SW 1271 (cell line): ENCODE results near the gene CPN2.

Experiments used
- DNase-seq, 2 experiments: peaks; one replicate each; lab custom pipeline; 2025; lab: John Stamatoyannopoulos, UW

Gene CPN2

DNA sequence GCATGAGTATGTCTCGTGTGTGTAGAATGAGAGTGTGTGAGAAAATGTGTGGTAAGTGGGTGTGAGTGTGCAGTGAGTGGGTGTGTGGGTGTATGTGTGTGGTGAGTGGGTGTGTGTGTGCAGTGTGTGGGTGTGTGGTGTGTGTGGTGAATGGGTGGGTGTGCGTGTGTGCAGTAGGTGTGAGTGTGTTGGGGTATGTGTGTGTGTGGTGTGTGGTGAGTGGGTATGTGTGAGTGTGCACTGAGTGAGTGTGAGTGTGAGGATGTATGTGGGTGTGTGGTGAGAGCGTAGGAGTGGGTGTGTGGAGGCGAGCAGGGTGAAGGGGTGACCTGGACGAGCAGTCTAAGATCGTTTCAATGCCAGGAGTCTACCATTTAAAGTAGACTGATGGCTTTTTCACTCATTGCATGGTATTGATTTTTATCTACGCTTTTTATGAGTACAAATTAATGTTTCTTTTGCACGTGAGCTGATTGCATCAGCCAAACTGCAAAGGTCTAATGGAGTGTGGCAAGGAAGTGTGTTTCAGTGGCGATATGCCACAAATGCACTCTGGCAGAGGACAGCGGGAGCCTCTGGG, 1.6 kb upstream of the CPN2 start:
- DNase-seq: no peak

DNA sequence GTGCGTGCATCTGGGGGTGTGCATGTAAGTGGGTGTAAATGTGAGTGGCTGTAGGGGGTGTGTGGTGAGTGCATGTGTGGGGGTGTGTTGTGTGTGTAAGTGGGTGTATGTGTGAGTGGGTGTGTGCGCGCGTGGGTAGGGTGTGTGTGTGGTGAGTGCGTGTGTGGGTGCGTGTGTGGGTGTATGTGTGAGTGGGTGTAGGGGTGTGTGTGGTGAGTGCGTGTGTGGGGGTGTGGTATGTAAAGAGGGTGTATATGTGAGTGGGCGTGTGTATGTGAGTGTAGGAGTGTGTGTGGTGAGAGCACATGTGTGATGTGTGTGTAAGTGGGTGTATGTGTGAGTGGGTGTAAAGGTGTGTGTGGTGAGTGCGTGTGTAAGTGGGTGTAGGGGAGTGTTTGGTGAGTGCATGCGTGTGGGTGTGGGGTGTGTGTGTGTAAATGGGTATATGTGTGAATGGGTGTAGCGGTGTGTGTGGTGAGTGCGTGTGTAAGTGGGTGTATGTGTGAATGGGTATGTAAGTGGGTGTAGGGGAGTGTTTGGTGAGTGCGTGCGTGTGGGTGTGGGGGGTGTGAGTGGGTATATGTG, 916 bp upstream of the CPN2 start:
- no peak for DNase-seq

DNA sequence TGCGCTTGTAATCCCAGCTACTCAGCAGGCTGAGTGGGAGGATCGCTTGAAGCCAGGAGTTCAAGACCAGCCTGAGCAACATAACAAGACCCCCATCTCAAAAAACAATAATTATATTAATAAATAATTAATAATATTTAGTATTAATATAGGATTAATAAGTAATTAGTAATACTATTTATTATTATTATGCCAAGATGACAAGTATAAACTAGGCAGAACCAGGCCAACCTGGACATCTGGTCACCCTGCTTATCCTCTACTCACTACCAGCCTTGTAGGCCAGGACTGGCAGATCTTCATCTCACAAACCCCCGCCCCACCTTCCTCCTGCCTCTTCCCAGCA, 429 bp downstream of the CPN2 start:
- no peak for DNase-seq

DNA sequence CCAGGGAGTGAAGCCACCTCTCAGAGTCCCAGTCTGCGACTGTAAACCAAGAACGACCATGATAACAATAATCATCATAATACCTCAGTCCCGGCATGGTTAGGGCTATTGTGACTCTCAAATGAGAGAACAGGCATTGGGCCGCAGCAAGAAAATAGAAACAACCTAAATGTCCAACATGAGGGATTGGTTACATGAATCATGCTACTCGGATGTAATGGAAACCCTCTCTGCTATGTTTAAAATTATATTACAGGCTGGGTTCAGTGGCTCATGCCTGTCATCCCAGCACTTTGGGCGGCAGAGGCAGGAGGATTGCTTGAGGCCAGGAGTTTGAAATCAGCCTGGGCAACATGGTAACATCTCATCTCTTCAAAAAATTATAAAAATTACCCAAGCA, 2.8 kb downstream of the CPN2 start:
- no peak for DNase-seq

DNA sequence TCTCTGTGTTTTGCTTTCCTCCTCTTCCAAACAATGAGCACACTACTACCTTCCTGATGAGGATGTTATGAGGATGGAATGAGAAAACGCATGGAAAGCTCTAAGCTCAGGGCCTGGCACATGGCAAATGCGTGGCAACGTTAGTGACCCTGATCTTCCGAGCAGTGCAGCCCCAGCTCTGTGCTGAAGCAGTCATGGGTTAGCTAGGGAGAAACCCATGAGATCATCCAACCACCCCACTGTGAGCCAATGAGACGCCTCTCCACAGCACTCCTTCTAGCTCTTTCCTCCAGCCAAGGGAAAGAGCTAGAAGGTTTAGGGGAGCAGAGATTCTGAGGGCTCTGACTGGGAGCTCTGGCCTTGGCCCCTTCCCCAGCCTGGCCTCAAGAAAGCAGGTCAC, 4.5 kb downstream of the CPN2 start:
- no peak for DNase-seq

DNA sequence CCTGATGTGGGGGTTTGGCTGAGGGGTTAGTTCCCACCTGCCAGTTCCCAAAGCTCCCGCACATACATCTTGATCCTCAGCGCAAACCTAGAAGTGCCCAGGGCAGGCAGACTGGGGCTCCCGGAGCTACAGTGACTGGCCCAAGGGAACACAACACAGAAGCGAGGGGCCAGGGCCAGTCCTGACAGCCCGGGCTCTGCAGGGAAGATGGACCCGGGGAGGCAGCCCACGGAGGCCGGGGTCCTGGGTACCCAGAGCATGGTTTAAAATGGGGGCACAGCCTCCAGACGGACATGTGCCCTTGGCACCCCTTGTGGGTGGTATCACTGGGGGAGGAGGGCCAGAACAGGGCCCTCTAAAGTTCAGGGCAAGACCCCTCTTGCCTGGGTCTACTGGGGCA, 5.1 kb downstream of the CPN2 start:
- DNase-seq: no peak

DNA sequence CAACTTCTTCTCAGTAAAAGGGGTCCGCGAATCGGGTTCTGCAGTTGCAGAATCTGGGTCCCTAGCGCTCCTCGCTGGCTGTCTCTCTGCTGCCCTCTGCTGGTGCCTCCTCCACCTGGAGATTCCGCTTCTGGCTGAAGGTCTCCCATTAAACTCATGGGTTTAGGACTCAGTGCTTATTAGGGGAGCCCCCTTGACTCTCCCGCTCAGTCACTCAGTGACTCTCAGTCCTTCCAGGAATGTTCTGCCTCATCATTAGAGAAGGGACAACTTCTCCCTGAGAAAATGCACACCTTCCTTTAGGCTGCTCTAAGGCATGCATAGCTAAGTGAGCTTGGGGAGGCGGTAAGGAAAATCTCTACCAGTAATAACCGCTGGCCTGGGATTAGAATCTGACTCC, 7.1 kb downstream of the CPN2 start:
- peak in 1 of 2 experiments; percentile 40 for DNase-seq

DNA sequence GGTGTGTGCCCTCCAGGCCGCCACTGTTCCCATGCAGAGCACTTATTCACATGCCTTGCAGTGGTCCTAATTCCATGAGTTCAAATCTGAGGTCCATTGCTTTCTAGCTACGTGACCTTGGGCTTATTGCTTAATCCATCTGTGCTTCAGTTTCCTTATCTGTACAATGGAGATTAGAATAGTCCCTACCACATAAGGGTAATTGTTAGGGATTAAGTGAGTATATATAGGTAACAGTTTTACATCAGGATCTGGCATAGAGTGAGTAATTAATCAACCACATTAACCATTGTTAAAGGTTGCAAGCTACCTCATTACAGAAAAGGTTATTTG, 7.6 kb downstream of the CPN2 start:
- DNase-seq: no peak

DNA sequence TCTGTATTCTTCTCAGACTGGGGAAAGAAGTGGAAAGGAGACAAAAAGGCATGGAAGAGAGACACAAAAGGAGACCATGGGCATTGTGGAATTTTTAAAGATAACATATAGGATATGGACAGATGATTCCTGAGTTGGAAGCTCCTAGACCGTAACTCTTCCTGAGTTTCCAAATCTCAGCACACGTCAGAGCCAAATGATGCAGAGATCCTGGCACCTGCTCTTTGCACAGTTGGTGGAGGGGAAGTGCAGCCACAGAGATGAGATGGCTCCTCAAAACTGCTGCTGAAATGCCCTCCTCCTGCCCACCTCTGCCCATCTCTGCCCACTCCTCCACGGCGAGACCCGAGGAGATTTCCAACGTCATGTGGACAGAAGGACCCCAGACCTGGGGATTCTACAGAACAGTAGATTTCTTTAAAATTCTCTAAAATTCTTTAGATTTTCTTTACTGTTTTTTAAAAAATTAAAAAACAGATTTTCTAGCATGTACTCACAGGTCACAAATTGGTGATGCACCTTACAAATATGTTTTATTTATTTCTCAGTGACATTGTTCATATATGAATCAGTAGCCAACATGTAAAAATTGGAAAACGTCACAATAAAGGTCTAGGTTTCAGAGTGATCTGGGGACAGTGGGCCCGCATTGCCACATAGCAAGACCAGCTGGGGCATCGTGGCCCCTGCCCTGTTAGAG, 8.1 kb downstream of the CPN2 start:
- DNase-seq: no peak

DNA sequence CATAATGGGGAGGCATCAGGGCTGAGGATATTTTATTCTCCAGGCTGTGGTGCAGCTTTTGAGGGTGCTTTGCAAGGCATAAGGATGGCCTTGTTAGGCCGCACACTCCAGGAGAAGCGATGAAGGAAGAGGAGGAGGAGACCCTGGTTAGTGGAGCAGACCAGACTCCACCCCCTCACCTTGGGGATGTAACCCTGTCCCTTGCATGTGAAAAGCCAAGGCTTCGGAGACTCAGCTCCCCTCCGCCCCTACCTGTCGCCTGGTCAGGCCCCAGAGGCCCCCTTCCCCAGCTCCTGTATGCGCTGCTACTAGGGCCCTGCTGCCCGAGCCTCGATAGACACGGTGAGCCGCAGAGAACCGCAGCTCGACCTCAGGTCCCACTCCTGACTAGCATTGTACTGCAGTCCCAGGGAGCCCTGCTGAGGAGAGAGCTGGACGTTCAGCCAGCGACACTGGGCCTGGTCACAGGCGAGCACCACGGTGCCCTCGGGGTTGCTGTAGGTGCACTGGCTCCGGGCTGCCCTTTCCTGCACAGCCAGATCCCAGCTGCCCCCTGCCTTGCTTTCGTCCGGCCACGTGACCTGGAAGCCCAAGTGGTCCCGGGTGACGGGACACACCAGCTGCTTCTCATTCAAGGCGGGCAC, 10.2 kb downstream of the CPN2 start:
- no peak for DNase-seq

DNA sequence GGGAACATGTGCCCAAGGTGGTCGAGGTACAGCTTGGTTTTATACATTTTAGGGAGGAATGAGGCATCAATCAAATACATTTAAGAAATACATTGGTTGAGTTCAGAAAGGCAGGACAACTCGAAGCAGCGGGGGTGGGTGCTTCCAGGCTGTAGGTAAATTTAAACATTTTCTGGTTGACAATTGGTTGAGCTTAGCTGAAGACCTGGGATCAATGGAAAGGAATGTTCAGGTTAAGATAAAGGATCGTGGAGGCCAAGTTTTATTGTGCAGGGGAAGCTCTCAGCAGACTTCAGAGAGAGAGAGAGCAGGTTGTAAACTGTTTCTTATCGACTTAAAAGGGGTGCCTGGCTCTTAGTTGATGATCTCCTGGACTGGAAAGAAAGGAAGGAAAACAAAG, 11.3 kb downstream of the CPN2 start:
- DNase-seq: no peak

DNA sequence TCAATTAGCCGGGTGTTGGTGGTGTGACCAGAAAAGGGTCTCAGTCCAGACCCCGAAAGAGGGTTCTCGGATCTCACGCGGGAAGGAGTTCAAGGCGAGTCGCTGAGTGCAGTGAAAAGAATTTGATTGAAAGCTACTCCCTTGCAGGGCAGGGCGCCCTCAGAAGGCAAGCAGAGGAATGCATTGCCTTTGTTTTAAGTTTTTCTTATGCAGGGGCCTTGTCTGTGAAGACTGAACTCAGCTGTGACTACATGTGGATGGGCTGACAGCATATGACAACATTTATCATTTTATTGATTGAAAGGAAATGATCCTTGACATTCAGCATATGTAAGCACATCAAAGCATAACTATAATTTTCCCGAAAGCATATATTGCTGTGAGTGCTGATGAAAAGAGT, 11.8 kb downstream of the CPN2 start:
- no peak for DNase-seq

DNA sequence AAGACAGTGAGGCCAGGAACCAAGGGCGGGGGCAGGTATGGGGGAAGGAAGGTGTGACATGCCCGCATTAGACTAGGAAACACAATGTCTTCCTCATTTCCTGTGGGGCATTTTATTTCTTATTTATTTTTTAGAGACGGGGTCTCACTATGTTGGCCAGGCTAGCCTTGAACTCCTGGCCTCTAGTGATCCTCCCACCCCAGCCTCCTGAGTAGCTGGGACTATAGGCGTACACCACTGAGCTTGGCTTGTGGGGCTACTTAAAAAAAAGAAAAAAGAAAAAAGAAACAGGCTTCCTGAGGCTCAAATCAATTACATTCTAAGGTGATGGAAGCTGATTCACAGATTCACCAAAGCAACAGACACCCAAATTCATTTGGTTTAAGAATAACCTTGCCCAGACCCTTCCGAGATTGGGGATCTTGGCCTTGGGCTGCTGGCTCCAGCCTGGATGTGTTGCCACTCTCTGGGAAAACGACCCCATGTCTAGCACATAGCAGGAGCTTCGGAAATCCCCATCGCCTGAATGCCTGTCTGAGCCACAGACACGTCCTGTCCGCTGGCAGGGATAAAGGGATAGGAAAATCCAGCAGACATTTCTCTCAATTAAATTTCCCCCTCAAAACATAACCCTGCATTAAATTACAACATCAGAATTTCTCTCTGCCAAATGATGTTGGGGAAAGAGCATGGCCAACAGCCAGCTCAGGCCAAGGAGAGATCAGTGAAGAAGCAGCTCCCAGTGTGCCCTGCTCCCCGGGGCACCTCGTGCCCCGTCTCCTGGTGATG, 13.0 kb downstream of the CPN2 start:
- DNase-seq: no peak

DNA sequence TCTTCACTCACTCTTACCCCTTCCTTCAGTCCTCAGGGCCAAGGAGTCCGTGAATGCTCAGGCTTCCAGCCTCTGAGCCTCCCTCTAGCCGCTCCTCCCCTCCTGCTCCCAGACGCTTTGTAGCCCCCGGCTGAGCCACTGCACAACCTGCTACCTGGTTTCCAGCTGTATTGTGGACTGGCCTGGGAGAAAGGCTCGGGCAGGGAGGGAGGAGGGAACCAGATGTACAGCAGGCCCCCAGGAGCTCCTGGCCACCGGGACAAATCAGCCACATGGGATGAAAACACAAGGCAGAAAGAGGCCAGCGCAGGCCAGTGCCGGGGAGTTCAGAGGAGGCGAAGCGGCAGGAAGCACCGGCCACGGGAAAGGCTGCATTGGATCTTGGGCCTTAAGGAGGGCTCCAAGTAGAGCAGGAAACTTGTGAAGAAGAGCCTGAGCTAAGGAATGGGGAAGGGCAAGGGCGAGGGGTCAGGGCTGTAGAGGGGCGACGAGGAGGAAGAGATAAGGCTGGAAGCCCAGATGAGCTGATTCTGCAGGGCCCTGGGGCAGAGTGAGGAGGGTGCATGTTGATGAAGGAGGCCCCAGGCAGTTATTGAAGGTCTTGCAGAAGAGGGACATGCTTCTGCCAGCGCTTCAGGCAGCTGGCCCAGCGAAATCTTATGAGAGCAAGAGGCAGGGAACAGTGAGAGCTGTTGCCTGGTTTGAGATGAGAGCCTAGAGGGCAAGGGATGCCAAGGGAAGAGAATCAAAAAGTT, 14.3 kb downstream of the CPN2 start:
- DNase-seq: no peak

DNA sequence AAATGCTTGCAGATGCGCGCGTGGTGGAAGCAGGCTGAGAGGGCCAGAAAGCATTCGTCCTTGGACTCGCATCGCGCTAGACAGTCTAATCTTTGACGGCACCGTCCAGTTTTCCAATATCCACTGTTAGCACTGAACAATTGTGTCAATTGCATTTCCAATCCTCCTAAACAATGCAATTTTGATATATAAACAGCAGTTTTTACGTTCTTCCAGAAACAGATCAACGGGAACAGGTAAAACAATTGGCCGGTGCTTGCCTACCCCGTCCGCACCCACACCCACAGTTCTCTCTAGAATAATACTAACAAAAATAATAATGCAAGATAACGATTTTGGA, 17.2 kb downstream of the CPN2 start:
- DNase-seq: no peak

DNA sequence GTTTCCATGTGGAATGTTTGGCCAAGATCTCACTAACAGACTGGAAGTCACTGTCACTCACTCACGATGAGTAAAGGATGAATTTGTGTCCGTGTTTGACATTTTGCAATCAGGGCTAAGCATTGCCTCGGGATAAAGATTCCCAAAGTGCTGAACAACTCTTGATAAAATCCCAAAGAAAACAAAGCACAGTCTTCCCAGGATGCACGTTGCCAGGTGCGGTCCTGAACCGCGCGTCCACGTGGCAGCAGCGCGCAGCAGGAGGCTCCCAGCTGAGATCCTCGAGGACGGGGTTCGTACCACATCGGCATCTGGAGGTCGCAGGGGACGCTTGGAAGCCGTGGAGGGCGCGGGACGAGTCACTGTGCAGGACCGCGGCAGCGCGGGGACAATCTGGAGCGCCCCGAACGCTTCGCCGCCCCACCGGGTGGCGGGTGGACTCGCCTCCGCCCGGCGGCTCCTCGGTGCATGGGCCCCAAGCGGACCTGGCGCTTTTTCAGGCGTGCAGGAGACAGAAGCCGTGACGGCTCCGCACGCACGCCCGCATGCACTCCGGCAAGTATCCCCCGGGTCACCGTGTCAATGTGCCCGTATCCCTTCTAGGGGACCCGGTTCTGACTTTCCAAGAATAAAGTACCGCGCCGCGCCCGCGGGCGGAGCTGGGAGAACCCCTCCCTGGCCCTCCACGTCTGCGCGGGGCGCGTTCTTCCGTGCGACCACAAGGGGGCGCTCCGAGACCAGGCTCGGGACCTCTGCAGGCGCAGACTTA, 17.7 kb downstream of the CPN2 start:
- DNase-seq: no peak

DNA sequence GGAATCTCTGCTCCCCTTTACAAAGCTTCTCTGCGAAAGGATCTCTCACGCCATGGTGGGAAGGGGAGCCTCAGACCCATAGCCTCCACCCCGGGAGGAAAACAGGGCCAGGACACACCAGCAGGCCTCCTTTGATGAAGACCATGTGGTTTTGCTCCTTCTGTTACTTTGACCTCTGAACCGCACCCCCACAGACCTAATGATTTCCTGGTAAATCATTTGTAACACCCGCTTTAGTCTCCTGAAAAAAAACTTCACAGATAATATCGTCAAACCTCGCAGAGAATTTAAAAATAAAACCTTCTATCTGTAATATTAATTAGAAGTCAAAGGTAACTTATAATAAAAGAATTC, 18.3 kb downstream of the CPN2 start:
- no peak for DNase-seq

DNA sequence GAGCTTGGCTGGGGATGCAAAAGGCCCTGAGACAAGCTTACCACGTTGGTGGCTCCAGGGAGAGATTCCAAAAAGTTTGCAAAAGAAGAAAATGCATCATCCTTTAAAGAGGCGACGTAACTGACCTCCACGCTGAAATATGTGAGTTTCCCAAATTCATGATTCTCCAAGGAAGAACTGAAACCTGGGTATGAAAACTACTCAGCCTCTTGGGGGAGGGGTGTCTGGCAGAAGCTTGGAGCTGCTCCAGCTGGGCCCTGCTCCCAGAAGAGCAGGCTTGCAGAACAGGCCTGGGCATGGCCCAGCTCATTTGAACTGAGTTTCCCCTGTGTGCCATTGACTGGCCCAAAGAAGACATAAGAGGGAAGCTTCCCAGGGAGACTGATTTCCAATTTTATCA, 20.5 kb downstream of the CPN2 start:
- DNase-seq: no peak

DNA sequence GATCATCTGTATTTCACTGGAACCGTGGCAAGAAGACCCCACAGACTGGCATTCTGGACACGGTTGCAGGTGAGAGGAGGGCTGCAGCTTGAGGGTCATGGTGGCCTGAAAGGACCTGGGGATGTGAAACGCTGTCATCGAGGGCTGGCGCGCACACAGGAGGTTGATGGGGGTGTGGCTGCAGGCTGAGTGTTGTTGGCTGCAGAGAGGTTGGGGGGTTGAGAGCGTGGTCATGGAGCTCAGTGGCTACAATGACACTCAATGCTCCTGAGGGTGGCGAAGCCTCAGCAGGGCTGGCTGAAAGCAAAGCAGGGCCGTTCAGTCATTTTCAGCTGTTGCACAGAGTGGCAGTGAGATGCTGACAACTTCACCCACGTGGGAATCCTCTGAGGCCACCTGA, 21.0 kb downstream of the CPN2 start:
- no peak for DNase-seq

DNA sequence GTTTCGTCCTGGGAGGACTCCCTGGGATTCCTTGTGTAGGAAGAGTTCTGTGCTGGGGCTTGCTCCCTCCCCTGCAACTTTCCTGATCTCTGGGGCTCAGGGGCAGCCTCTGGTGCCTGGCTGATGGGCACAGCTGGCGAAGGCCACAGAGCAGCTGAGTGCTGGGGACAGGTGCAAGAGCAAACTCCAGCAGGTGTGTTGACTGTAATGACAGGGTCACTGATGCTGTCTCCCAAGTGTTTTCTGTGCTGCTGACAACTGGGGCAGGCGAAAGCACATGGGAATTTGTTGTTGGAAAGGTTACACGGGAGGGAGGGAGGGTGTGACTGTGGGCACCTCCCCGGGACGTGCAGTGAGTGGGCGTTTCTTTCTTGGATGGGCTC, 21.6 kb downstream of the CPN2 start:
- DNase-seq: no peak

DNA sequence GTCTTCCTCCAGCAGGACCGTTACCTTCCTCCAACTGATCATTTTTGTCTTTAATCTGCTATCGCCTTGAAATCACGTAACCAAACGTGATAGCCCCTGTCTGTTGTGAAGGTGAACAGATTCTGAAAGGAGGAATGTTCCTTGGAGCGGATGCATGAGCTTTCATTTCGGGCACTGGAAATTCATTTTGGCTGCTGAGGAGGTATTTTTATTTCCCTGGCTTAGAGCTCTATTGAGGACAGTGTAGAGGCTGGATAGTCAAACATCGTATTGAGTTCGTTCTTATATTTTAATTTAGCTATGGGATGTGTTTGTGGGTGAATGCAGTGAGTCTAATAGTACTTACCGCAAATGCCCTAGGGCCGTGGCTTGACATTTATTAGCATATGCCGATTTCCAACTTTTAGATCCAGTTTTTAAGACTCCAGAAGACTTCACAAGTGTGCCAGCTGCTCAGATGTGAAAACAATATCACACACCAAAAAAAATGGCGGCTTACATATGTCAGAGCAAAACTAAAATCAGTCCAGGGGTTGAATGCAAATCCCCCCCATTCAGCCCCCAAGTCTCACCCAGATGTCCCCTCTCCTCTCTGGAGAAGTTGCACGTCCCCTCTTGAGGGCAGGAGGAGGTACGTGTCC, 22.1 kb downstream of the CPN2 start:
- no peak for DNase-seq
